ENCODE data around the gene IFT25.
"Not testable (repeated sequence)": the region's sequence is repeated elsewhere in the genome, so short reads cannot be mapped to it uniquely, and the experiment has no call there.

IFT25 gene

DNA sequence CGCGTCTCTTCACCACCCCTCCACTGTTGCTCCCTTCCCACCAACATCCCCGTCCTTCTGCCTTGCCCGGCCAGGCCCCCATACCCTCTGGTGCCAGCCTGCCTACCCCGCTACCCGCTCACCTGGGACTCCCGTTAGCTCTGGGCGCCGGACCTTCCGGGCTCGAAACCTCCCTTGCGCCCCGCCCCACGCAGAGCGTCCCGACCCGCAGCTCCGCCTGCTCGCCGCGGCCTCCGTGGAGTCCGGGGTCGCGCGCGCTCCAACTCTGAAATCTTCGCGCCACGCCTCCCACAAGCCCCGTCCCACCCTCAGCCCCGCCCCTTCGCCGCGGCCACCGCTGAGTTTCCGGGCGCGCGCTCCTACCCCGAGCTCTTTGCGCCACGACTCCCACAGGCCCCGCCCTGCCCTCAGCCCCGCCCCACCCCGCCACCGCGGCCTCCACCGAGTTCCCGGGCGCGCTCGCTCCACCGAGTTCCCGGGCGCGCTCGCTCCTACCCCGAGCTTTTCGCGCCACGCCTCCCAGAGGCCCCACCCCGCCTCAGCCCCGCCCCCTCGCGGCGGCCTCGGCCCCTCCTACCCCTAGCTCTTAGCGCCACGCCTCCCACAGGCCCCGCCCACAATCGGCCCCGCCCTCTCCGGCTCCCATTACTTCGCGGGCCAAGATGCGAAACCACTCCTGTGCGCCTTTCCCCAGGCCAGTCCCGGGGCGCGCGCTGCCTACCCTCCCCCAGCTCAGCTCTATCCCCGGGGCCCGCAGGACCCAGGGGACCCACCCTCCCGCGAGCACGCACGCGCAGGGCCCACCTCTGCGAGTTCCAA is at the start of gene IFT25:
IFT25 (minus strand) TSS at position 267 of the 819 bp plus-strand sequence. CDS start 5,617 bp downstream, outside the sequence.
- in situ Hi-C loops (cut with MboI; ENCODE audit: low sequenced_read_pairs): no loop called here

GRCh38 chr1:53994516-53994915 is 49.0 kb upstream of the IFT25 start:
- in situ Hi-C loops (cut with MboI; ENCODE audit: low sequenced_read_pairs): not testable (repeated sequence)

GRCh38 chr1:53992085-53992874 is 46.8 kb upstream of the IFT25 start:
- in situ Hi-C loops (cut with MboI; ENCODE audit: low sequenced_read_pairs): no loop called here

- in situ Hi-C loops (cut with MboI; ENCODE audit: low sequenced_read_pairs): no loop called here
Measured at GRCh38 chr1:53987880-53988279, 42.4 kb upstream of the IFT25 start.

DNA sequence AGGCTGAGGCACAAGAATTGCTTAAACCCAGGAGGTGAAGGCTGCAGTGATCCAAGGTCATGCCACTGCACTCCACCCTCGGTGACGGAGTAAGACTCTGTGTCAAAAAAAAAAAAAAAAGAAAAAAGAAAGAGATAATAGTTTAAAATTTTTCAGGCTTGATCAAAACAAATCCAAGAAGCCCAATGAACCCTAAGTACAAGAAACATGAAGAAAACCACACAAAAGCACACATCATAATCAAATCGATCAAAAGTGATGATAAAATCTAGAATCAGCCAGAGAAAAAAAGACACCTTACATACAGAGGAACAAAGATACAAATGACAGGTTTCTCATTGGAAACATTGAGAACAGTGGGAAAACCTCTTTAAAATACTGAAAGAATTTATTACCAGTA is 41.0 kb upstream of the IFT25 start:
- in situ Hi-C loops (cut with MboI; ENCODE audit: low sequenced_read_pairs): no loop called here

DNA sequence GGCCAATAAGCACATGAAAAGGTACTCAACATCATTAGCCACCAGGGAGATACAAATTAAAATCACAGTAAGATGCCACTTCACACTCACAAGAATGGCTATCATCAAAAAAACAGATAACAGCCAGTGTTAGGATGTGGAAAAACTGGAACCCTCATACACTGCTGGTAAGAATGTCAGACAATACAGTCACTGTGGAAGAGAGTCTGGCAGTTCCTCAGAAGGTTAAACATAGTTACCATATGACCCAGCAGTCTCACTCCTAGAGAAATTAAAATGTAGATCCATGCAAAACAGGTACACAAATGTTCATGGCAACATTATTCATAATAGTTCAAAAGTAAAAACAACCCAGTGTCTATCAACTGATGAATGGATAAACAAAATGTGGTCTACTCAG is 39.2 kb upstream of the IFT25 start:
- in situ Hi-C loops (cut with MboI; ENCODE audit: low sequenced_read_pairs): no loop called here

GRCh38 chr1:53982763-53983104 is 37.2 kb upstream of the IFT25 start:
- in situ Hi-C loops (cut with MboI; ENCODE audit: low sequenced_read_pairs): no loop called here

- in situ Hi-C loops (cut with MboI; ENCODE audit: low sequenced_read_pairs): no loop called here
Measured at GRCh38 chr1:53982034-53982762, 36.7 kb upstream of the IFT25 start.

DNA sequence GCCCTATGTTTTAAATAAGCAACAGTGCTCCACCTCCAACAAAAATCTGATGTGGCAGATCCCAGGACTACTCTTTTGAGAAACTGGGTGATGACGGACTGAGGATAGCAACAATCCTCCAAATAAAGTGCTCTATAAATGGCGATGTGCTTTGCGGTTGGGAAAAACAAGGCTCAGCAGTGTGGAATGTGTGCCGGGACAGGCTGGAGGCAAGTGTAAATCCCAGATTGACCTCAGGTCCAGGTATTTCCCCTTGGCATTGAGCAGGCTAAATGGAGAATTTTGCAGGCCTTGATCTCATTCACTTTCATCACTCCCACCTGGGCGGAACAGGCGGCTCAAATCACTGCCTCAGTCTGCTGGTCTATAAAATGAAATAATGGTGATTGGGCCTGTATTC is 35.7 kb upstream of the IFT25 start:
- in situ Hi-C loops (cut with MboI; ENCODE audit: low sequenced_read_pairs): no loop called here

GRCh38 chr1:53979712-53980450 is 34.4 kb upstream of the IFT25 start:
- in situ Hi-C loops (cut with MboI; ENCODE audit: low sequenced_read_pairs): no loop called here

- in situ Hi-C loops (cut with MboI; ENCODE audit: low sequenced_read_pairs): no loop called here
Measured at GRCh38 chr1:53975861-53976260, 30.4 kb upstream of the IFT25 start.

GRCh38 chr1:53971718-53972117 is 26.2 kb upstream of the IFT25 start:
- in situ Hi-C loops (cut with MboI; ENCODE audit: low sequenced_read_pairs): loop anchor here (25.0 kb wide), 1 partner anchor 109 kb away; no protein-coding TSS in a partner anchor

DNA sequence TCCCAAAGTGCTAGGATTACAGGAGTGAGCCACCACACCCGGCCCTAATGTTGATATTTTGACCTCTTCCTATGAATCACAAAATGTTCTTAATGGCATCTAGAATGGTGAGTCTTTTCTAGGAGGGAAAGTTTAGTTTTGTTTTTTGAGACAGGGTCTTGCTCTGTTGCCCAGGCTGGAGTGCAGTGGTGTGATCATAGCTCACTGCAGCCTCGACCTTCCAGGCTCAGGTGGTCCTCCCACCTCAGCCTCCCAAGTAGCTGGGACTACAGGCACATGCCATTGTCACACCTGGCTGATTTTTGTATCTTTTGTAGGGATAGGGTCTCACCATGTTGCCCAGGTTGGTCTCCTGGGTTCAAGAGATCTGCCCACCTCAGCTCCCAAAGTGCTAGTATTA is 23.8 kb upstream of the IFT25 start:
- in situ Hi-C loops (cut with MboI; ENCODE audit: low sequenced_read_pairs): loop anchor here (25.0 kb wide), 1 partner anchor 107 kb away; no protein-coding TSS in a partner anchor

- in situ Hi-C loops (cut with MboI; ENCODE audit: low sequenced_read_pairs): loop anchor here (25.0 kb wide), 1 partner anchor 106 kb away; no protein-coding TSS in a partner anchor
Measured at GRCh38 chr1:53968125-53968513, 22.6 kb upstream of the IFT25 start.

DNA sequence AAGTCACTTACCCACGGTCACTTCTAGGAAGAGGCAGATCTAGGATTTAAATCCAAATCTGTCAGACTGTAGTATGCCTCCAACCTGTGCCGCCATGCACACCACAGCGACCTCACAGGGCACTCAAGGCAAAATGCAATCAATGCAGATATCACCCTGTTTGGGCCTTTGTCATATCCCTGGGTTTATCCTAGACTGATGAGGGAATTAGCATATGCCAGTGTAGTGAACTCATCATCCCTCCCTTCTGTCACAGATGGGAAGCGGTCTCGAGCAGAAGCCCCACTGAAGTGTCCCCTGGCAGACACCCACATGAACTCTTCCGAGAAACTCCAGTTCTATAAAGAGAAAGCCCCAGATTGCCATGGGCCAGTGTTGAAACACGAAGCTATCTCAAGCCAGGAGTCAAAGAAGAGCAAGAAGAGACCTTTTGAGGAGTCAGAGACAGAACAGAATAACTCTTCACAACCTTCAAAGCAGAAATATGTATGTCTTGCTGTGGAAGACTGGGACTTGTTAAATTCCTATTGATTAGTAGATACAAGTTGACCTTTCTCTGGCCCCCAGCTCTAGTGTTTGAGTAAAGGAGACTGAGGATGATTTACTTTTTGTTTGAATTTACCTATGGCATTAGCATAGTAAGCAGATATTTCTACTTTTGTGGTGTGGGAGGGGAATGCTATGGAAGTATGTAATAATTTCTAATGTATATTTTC is 22.1 kb upstream of the IFT25 start:
- in situ Hi-C loops (cut with MboI; ENCODE audit: low sequenced_read_pairs): loop anchor here (25.0 kb wide), 1 partner anchor 105 kb away; no protein-coding TSS in a partner anchor

GRCh38 chr1:53966794-53967193 is 21.3 kb upstream of the IFT25 start:
- in situ Hi-C loops (cut with MboI; ENCODE audit: low sequenced_read_pairs): loop anchor here (25.0 kb wide), 1 partner anchor 104 kb away; no protein-coding TSS in a partner anchor

- in situ Hi-C loops (cut with MboI; ENCODE audit: low sequenced_read_pairs): loop anchor here (25.0 kb wide), 1 partner anchor 102 kb away; no protein-coding TSS in a partner anchor
Measured at GRCh38 chr1:53964109-53964508, 18.6 kb upstream of the IFT25 start.

- in situ Hi-C loops (cut with MboI; ENCODE audit: low sequenced_read_pairs): loop anchor here (25.0 kb wide), 1 partner anchor 101 kb away; no protein-coding TSS in a partner anchor
Measured at GRCh38 chr1:53963460-53963859, 18.0 kb upstream of the IFT25 start.

GRCh38 chr1:53962395-53962794 is 16.9 kb upstream of the IFT25 start:
- in situ Hi-C loops (cut with MboI; ENCODE audit: low sequenced_read_pairs): loop anchor here (25.0 kb wide), 1 partner anchor 100 kb away; no protein-coding TSS in a partner anchor
